Lower leg skin (tissue), 3 donors: Measurements from ENCODE around the gene PCBD2.

ENCODE experiments used
- CTCF ChIP-seq, 3 donors: fragments of 450-650 bp; IDR thresholded peaks; one replicate each; pipeline ENCODE4 v1.5.1; 2016; ENCODE audit warnings: antibody characterized with exemption in 3 of 3, mild to moderate bottlenecking in 3 of 3, moderate library complexity in 2 of 3
- POLR2A ChIP-seq, 2 donors: fragments of 450-650 bp; IDR thresholded peaks; one replicate each; pipeline ENCODE4 v1.6.1; 2016 to 2017; ENCODE audit warnings: antibody characterized with exemption in 2 of 2, mild to moderate bottlenecking in 1 of 2, moderate library complexity in 1 of 2

GRCh38 chr5:134892926-134893325 is 12.0 kb upstream of the PCBD2 start:
- TF ChIP-seq CTCF (IDR thresholded peaks at IDR 0.05) (no peak), POLR2A (IDR thresholded peaks at IDR 0.05) (no peak)
